Activated CD4-positive, alpha-beta T cell treated with anti-CD3 and anti-CD28 coated beads, Interleukin-2, amount 10 ng/mL, durations not matched to agents 7 days and 5 days (primary cell): ENCODE results near the gene SEC16A. TPM values are rescaled to one million over a fixed set of nuclear protein-coding genes. Genes with fewer than 3 reads are reported as not detected.

Source experiments
- CTCF ChIA-PET: fragments of 350-600 bp; sonication (Branson Sonifier 250); formaldehyde crosslinking; loops from one replicate; lab custom pipeline; 2021; ENCODE audit warnings: antibody characterized with exemption; lab: Charles Lee
- POLR2A ChIA-PET: fragments of 350-600 bp; sonication (Branson Sonifier 250); formaldehyde crosslinking; loops from one replicate; lab custom pipeline; 2021; ENCODE audit warnings: antibody characterized with exemption; lab: Charles Lee
- DNase-seq: peaks from one replicate; pipeline ENCODE4 v3.0.0-alpha.2; 2020
- H3K27ac Mint-ChIP-seq: one replicate; pipeline ENCODE4 v1.8.0; 2021; ENCODE audit warnings: mild to moderate bottlenecking, moderate library complexity, mixed read lengths
- H3K27me3 Mint-ChIP-seq: one replicate; pipeline ENCODE4 v1.8.0; 2021; ENCODE audit warnings: mixed read lengths
- H3K36me3 Mint-ChIP-seq: one replicate; pipeline ENCODE4 v1.8.0; 2021; ENCODE audit warnings: low read depth, mixed read lengths
- H3K4me1 Mint-ChIP-seq: one replicate; pipeline ENCODE4 v1.8.0; 2021; ENCODE audit warnings: mixed read lengths
- H3K4me3 Mint-ChIP-seq: one replicate; pipeline ENCODE4 v1.8.0; 2021; ENCODE audit warnings: mild to moderate bottlenecking, moderate library complexity, mixed read lengths
- H3K9me3 Mint-ChIP-seq: one replicate; pipeline ENCODE4 v1.8.0; 2021; ENCODE audit warnings: mixed read lengths
- microRNA-seq: library from miRNA; unstranded; fragments of <30 nt; microRNA quantifications from one replicate; pipeline ENCODE4 v1.2.0, GENCODE V29; 2021; ENCODE audit warnings: borderline microRNAs expressed, borderline replicate concordance
- total RNA-seq, 2 experiments: library from RNA; stranded (reverse); gene quantifications; one replicate each; pipeline ENCODE4 v1.2.3, GENCODE V29; 2021

The SEC16A gene
- total RNA-seq, 2 experiments from 2014 or later = 72.1 to 74.5 TPM

DNA sequence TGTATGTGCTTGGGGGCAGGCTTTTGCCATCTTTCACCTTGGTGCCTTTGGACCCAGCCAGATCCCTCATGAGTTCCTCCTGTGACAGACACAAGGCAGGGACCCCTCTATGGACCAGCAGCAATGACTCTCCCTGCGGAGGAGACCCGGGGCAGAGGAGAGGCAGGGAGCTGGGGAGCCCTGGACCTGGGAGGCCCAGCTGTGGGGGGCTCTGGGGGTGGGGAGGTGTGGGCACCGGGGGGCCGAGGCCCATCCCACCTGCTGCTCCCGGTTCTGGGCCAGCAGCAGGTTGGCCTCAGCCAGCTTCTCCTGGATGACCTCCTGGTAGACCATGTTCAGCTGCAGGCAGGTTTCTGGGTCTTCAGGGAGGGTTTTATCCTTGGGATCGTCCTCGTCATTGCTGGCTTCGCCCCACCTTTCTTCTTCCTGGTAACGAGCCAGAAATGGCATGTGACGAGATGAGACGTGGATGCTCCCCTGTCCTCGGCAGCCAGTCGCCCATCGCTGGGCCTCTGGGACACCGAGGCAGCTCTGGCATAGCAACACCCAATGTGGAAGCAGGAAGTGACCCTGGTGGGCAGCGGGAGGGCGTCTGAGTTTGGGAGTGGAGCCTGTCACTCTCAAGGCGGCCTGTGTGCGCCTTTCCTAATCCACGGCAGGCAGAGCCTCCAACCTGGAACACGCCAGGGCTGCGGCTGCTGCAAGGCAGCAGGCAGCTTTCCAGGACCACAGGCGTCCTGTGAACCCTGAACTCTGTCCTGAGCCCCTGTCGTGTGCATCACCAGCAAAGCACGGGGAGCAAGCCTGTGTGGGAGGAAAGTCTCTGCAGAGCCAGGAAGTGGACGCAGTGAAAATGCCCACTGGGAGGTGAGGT is 87.3 kb downstream of the SEC16A start:
- ChIA-PET CTCF (interaction anchor here (2.7 kb wide), 1 partner anchor 32 kb away, joined by 9 read pairs; the partner anchor contains the start of gene DNLZ), POLR2A (no interaction called here)
- no peak for DNase-seq
- peaks cover 19% of the 10 kb centered on the region for H3K4me1 Mint-ChIP-seq
- no peak overlapping the region for H3K4me3 Mint-ChIP-seq
- peaks cover 25% of the 10 kb centered on the region for H3K36me3 Mint-ChIP-seq
- H3K27me3 Mint-ChIP-seq = no peaks in the 10 kb centered on the region
- no peak overlapping the region for H3K27ac Mint-ChIP-seq
- H3K9me3 Mint-ChIP-seq = no peaks in the 10 kb centered on the region

DNA sequence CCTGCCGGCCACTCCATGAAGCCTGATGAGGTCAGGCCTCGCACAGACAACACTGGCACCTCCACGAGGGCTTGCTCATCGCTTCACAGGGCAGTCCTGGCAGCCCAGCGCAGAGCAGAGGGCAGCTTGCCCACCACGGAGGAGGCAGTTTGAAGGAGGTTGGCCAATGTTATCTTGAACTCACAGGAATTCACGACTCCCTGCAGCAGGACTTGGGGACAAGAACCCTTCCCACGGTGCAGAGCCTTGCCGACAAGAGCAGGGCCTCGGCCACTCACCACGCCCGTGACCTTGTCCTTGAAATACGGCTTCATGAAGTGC is 87.9 kb downstream of the SEC16A start:
- Mint-ChIP-seq H3K9me3 (no peaks in the 10 kb centered on the region), H3K27ac (no peak overlapping the region), H3K4me1 (peaks cover 14% of the 10 kb centered on the region), H3K27me3 (no peaks in the 10 kb centered on the region), H3K36me3 (peaks cover 26% of the 10 kb centered on the region), H3K4me3 (no peak overlapping the region)
- POLR2A ChIA-PET = no interaction called here
- CTCF ChIA-PET = no interaction called here
- DNase-seq = no peak

DNA sequence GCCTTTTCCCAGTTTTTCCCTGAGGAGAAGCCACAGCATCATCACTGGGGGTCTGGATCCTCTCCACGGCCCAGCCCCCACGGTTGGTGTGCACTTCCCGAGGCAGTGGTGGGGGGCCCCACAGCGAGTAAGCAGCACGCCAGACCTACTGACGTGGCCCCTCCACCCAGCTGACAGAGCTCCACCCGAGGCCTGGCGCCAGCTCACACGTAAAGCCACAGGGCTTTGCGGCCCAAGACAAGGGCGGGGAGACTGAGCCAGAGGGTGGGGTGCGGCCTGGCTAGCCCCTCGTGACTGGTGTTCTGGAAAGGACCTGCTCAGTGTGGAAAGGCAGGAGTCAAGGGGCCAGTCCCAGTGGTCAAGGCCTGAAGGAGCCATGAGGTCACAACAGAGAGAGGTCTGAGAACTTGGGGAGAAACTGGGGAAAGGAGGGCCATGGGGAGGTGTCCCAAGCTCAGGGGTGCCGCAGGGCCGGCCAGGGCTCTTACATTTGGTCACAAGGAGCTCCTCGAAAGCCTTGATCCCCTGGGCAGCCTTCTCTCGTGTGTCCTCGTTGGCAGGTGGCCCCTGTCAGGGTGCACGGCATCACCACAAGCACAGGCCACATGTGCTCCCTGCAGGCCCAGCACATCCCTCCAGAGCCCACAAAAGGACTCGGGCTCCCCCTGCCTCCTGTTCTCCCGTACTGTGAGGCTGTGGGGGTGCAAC is 88.4 kb downstream of the SEC16A start:
- Mint-ChIP-seq H3K27me3 (no peaks in the 10 kb centered on the region), H3K4me1 (peaks cover 16% of the 10 kb centered on the region), H3K9me3 (no peaks in the 10 kb centered on the region), H3K36me3 (peaks cover 28% of the 10 kb centered on the region), H3K4me3 (no peak overlapping the region), H3K27ac (no peak overlapping the region)
- no peak for DNase-seq
- POLR2A ChIA-PET = no interaction called here
- CTCF ChIA-PET = no interaction called here

GRCh38 chr9:136393531-136393930 is 89.3 kb downstream of the SEC16A start:
- no peaks in the 10 kb centered on the region for H3K9me3 Mint-ChIP-seq
- no peaks in the 10 kb centered on the region for H3K27me3 Mint-ChIP-seq
- no peak for DNase-seq
- POLR2A ChIA-PET = no interaction called here
- H3K36me3 Mint-ChIP-seq = peaks cover 29% of the 10 kb centered on the region
- CTCF ChIA-PET = no interaction called here
- no peak overlapping the region for H3K27ac Mint-ChIP-seq
- no peak overlapping the region for H3K4me3 Mint-ChIP-seq
- peaks cover 14% of the 10 kb centered on the region for H3K4me1 Mint-ChIP-seq

DNA sequence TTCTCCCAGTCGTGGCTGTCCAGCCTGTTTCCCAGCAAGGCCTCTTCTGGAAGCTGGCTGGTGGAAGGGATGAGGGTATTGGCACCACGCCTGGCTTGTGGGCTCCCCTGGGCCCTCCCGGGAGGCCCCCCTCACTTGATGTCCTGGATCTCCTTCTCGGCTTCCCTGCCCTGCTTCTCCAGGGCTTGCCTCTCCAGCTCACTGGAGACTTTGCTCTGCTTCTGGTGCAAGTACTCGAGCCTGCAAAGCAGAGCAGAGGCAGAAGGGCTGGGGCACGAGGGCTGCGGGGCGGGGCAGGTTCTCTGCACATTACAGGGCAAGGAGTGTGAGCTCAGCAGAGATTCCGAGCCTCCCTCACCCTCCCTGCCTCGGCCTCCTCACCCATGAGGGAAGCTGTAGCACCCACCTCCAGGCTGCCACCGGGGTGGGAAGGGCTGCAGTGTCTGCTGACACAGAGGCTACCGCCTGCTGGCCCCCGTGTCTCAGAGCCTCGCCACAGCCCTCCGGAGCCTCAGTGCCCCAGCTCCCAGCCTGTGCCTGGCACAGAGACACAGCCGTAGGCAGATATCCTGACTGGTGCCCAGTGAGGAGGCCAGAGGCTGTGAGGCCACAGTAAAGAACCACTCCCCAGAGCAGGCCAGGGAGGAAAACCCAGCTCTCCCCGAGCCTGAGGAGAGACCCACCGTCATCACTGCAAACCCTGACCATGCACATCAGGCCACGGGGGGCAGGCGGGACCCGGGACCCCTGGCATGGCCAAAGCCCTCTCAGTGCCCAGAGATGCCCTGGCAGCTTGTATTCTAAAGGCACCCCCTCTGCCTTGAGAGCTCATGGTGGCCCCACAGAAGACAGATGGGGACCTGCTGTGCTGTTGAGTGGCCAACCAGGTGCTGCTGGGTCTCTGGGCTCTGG is 90.0 kb downstream of the SEC16A start:
- Mint-ChIP-seq H3K9me3 (no peaks in the 10 kb centered on the region), H3K27me3 (no peaks in the 10 kb centered on the region), H3K4me1 (peaks cover 10% of the 10 kb centered on the region), H3K27ac (no peak overlapping the region), H3K4me3 (no peak overlapping the region), H3K36me3 (peaks cover 34% of the 10 kb centered on the region)
- ChIA-PET POLR2A (no interaction called here), CTCF (interaction anchor here (1.0 to 1.4 kb wide), 3 partner anchors 9 to 13 kb away, joined by 3 to 5 read pairs (median 3); no protein-coding TSS in a partner anchor)
- no peak for DNase-seq

DNA sequence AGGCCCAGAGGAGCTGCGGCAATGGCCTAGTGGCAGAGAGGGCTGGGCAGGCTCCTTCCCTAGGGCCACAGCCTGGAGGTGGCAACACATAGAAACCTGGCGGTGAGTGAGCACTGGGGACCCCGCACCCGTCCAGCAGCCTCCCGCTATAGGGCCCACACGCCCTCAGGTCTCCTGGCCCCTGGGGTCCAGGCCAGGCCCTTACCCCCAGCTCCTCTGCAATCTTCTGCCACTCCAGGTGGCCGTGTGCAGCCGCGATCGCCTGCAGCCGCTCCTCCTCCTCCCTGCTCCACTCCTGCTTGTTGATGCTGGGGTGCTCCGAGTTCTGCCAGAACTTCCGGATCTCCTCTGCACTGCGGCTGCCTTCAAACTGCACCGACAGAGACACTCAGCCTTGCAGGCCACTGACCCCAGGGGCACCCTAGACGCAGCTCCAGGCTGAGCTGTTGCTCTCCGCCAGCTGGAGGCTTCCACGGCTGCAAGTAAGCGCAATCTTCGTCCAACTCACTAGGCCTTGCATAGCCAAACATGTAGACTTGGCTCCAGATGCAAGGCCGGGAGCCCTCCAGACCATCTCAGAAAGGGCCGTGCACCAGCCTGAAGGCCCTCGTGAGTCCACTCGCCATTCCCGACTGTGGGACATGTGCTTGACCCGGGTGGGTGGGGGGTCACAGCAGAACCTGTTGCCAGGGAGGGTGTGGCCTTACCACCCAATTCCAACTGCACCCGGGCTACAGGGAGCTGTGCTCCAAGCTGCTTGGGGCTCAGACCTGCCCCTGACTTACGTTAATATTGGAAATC is 90.9 kb downstream of the SEC16A start:
- DNase-seq = no peak
- Mint-ChIP-seq H3K36me3 (peaks cover 39% of the 10 kb centered on the region), H3K4me1 (peaks cover 12% of the 10 kb centered on the region), H3K9me3 (no peaks in the 10 kb centered on the region), H3K27me3 (no peaks in the 10 kb centered on the region), H3K4me3 (no peak overlapping the region), H3K27ac (no peak overlapping the region)
- CTCF ChIA-PET = interaction anchor here (1.0 to 1.4 kb wide), 3 partner anchors 9 to 13 kb away, joined by 3 to 5 read pairs (median 3); no protein-coding TSS in a partner anchor
- POLR2A ChIA-PET = no interaction called here

Small RNA genes lying within 50 kb of the gene (microRNA-seq; reads per million reads assigned to microRNA genes)
- not detected for gene MIR4673

Other genes with a start within 250 kb of the SEC16A start
- gene QSOX2, start 237.2 kb downstream of the SEC16A start, total RNA-seq = 10 to 100 TPM; 13.7 to 14.0 TPM
- gene CCDC187, start 178.9 kb downstream of the SEC16A start, total RNA-seq = not detected
- gene GPSM1, start 155.5 kb downstream of the SEC16A start, total RNA-seq = 1 to 10 TPM; 2.7 to 2.9 TPM
- gene DNLZ, start 119.3 kb downstream of the SEC16A start, total RNA-seq = 10 to 100 TPM; 13.1 to 14.6 TPM
- gene CARD9, start 109.4 kb downstream of the SEC16A start, total RNA-seq = under 1 TPM; 0.44 to 0.69 TPM
- gene SNAPC4, start 82.9 kb downstream of the SEC16A start, total RNA-seq = 10 to 100 TPM in 1 of 2 experiments, 1 to 10 TPM in 1; 9.4 to 10.8 TPM
- 10 to 100 TPM; 59.2 to 62.3 TPM for gene ENTR1, start 72.4 kb downstream of the SEC16A start, total RNA-seq
- 10 to 100 TPM; 52.9 to 58.8 TPM for gene PMPCA, start 72.4 kb downstream of the SEC16A start, total RNA-seq
- gene INPP5E, start 43.2 kb downstream of the SEC16A start, total RNA-seq = 10 to 100 TPM; 16.5 to 18.5 TPM
- 10 to 100 TPM; 73.6 to 74.4 TPM for gene NOTCH1, start 63.0 kb upstream of the SEC16A start, total RNA-seq
- under 1 TPM; 0.22 to 0.31 TPM for gene EGFL7, start 179.9 kb upstream of the SEC16A start, total RNA-seq
- gene AGPAT2, start 204.4 kb upstream of the SEC16A start, total RNA-seq = 10 to 100 TPM; 15.0 to 17.0 TPM
- gene DIPK1B, start 229.5 kb upstream of the SEC16A start, total RNA-seq = not detected